Activated CD4-positive, alpha-beta T cell treated with anti-CD3 and anti-CD28 coated beads for 36 hours (primary cell): ENCODE measurements around the gene TFR2. TPM values are rescaled to one million over a fixed set of nuclear protein-coding genes. Genes with fewer than 3 reads are reported as not detected.

Experiments used
- ATAC-seq: fragments of 200-7000 bp; cut with Tn5 transposase; one replicate; pipeline ENCODE4 v1.10.0; 2021; ENCODE audit warnings: mild to moderate bottlenecking, moderate library complexity
- CTCF ChIA-PET: fragments of 350-600 bp; sonication (Branson Sonifier 250); formaldehyde crosslinking; loops from one replicate; lab custom pipeline; 2021; ENCODE audit warnings: antibody characterized with exemption; lab: Charles Lee
- POLR2A ChIA-PET: fragments of 350-600 bp; sonication (Branson Sonifier 250); formaldehyde crosslinking; loops from one replicate; lab custom pipeline; 2021; ENCODE audit warnings: antibody characterized with exemption, inconsistent platforms; lab: Charles Lee
- DNase-seq: peaks from one replicate; pipeline ENCODE4 v3.0.0-alpha.2; 2020
- H3K27ac Mint-ChIP-seq: one replicate; pipeline ENCODE4 v1.8.0; 2021; ENCODE audit warnings: mixed read lengths
- H3K27me3 Mint-ChIP-seq: one replicate; pipeline ENCODE4 v1.8.0; 2021; ENCODE audit warnings: mixed read lengths
- H3K36me3 Mint-ChIP-seq: one replicate; pipeline ENCODE4 v1.8.0; 2021; ENCODE audit warnings: low read depth, mixed read lengths
- H3K4me1 Mint-ChIP-seq: one replicate; pipeline ENCODE4 v1.8.0; 2021; ENCODE audit warnings: mixed read lengths
- H3K4me3 Mint-ChIP-seq: one replicate; pipeline ENCODE4 v1.8.0; 2021; ENCODE audit warnings: mild to moderate bottlenecking, moderate library complexity, mixed read lengths
- H3K9me3 Mint-ChIP-seq: one replicate; pipeline ENCODE4 v1.8.0; 2021; ENCODE audit warnings: low read depth, mixed read lengths
- intact Hi-C, 2 experiments: fragments of 100-400 bp; cut with DNase I in 1 of 2; cut with micrococcal nuclease in 1 of 2; formaldehyde crosslinking; loops; one replicate each; pipeline versions ENCODE4 v1.14.2 to v1.15.1; 2022 to 2024; cut with DNase I, micrococcal nuclease
- total RNA-seq, 2 experiments: library from RNA; stranded (reverse); gene quantifications; one replicate each; pipeline ENCODE4 v1.2.3, GENCODE V29; 2021

The TFR2 gene
- total RNA-seq, 2 experiments from 2014 or later = 10.1 to 12.4 TPM

- intact Hi-C loops = loop anchor here (1.0 to 5.0 kb wide), 17 partner anchors 8 to 435 kb away; partner anchors contain the start of genes FBXO24 (in 2 of the 2), GIGYF1 (in 2 of the 2), GNB2 (in 2 of the 2) and LRCH4 (in 2 of the 2)
- Mint-ChIP-seq H3K4me1 (peaks cover 17% of the 10 kb centered on the region), H3K36me3 (no peaks in the 10 kb centered on the region), H3K4me3 (peak within 1 kb of the TSS; percentile 83), H3K27ac (peak within 1 kb of the TSS; percentile 100), H3K27me3 (no peaks in the 10 kb centered on the region), H3K9me3 (no peaks in the 10 kb centered on the region)
- ChIA-PET POLR2A (interaction anchor here (0.6 to 2.0 kb wide), 8 partner anchors 20 to 267 kb away, joined by 3 to 12 read pairs (median 4); partner anchors contain the start of genes FBXO24, GNB2, LRCH4 and POP7), CTCF (interaction anchor here (0.6 to 3.9 kb wide), 18 partner anchors 8 to 478 kb away, joined by 3 to 22 read pairs (median 5); partner anchors contain the start of genes FBXO24, LRCH4, PCOLCE and POP7)
- ATAC-seq (peak; percentile 94), DNase-seq (peak; percentile 99)
Observed at GRCh38 chr7:100611983-100612729, 29.2 kb downstream of the TFR2 start, which contains the start of gene MOSPD3. MOSPD3 (plus strand) TSS chr7:100612540; CDS start chr7:100612792, 252 bp downstream.

GRCh38 chr7:100609958-100610357 is 31.4 kb downstream of the TFR2 start:
- peaks cover 23% of the 10 kb centered on the region for H3K4me1 Mint-ChIP-seq
- H3K9me3 Mint-ChIP-seq = no peaks in the 10 kb centered on the region
- ChIA-PET POLR2A (no interaction called here), CTCF (interaction anchor here (1.2 kb wide), 1 partner anchor 24 kb away, joined by 3 read pairs; no protein-coding TSS in a partner anchor)
- H3K4me3 Mint-ChIP-seq = no peak overlapping the region
- peak overlapping the region; percentile 44 for H3K27ac Mint-ChIP-seq
- H3K36me3 Mint-ChIP-seq = no peaks in the 10 kb centered on the region
- DNase-seq (no peak), ATAC-seq (no peak)
- intact Hi-C loops = loop anchor here in 1 of 2 experiments (5.0 kb wide), 2 partner anchors 82 to 267 kb away; partner anchors contain the start of genes GIGYF1 and SRRT
- peaks cover 3% of the 10 kb centered on the region for H3K27me3 Mint-ChIP-seq

GRCh38 chr7:100607111-100607510 is 34.2 kb downstream of the TFR2 start:
- no peak for DNase-seq
- CTCF ChIA-PET = interaction anchor here (1.7 kb wide), 1 partner anchor 10 kb away, joined by 5 read pairs; no protein-coding TSS in a partner anchor
- intact Hi-C loops = no loop called here
- Mint-ChIP-seq H3K4me3 (no peak overlapping the region), H3K4me1 (peaks cover 18% of the 10 kb centered on the region), H3K9me3 (no peaks in the 10 kb centered on the region), H3K36me3 (no peaks in the 10 kb centered on the region), H3K27me3 (peaks cover 3% of the 10 kb centered on the region), H3K27ac (no peak overlapping the region)
- ATAC-seq = no peak
- POLR2A ChIA-PET = interaction anchor here (1.7 kb wide), 1 partner anchor 99 kb away, joined by 4 read pairs; the partner anchor contains the start of gene POP7

GRCh38 chr7:100606313-100606712 is 35.0 kb downstream of the TFR2 start:
- Mint-ChIP-seq H3K27me3 (peaks cover 3% of the 10 kb centered on the region), H3K36me3 (no peaks in the 10 kb centered on the region), H3K9me3 (no peaks in the 10 kb centered on the region), H3K4me3 (no peak overlapping the region), H3K4me1 (peaks cover 18% of the 10 kb centered on the region), H3K27ac (no peak overlapping the region)
- no peak for ATAC-seq
- CTCF ChIA-PET = interaction anchor here (0.6 to 2.0 kb wide), 6 partner anchors 10 to 204 kb away, joined by 3 to 7 read pairs (median 4); partner anchors contain the start of genes FBXO24 and LRCH4
- no peak for DNase-seq
- intact Hi-C loops = no loop called here
- POLR2A ChIA-PET = interaction anchor here (0.6 to 1.7 kb wide), 2 partner anchors 99 to 132 kb away, joined by 4 to 7 read pairs; partner anchors contain the start of gene POP7

GRCh38 chr7:100604976-100605911 is 36.1 kb downstream of the TFR2 start:
- DNase-seq (peak; percentile 69), ATAC-seq (no peak)
- ChIA-PET CTCF (interaction anchor here (0.8 to 2.0 kb wide), 7 partner anchors 11 to 247 kb away, joined by 3 to 7 read pairs (median 4); partner anchors contain the start of genes FBXO24, LRCH4 and SLC12A9), POLR2A (interaction anchor here (1.7 kb wide), 1 partner anchor 100 kb away, joined by 4 read pairs; the partner anchor contains the start of gene POP7)
- peaks cover 3% of the 10 kb centered on the region for H3K27me3 Mint-ChIP-seq
- intact Hi-C loops = loop anchor here (1.0 to 2.0 kb wide), 6 partner anchors 7 to 86 kb away; partner anchors contain the start of genes FBXO24 (in 2 of the 2), LRCH4 (in 2 of the 2), MOSPD3 (in 2 of the 2) and GNB2 (in 1 of the 2)
- H3K36me3 Mint-ChIP-seq = no peaks in the 10 kb centered on the region
- no peaks in the 10 kb centered on the region for H3K9me3 Mint-ChIP-seq
- H3K4me1 Mint-ChIP-seq = peaks cover 15% of the 10 kb centered on the region
- peak overlapping the region; percentile 78 for H3K4me3 Mint-ChIP-seq
- H3K27ac Mint-ChIP-seq = peak overlapping the region; percentile 37

- peak overlapping the region; percentile 78 for H3K4me3 Mint-ChIP-seq
- DNase-seq = peak; percentile 85
- peak; percentile 70 for ATAC-seq
- peak overlapping the region; percentile 82 for H3K27ac Mint-ChIP-seq
- intact Hi-C loops = loop anchor here (1.0 to 2.0 kb wide), 6 partner anchors 8 to 87 kb away; partner anchors contain the start of genes FBXO24 (in 2 of the 2), LRCH4 (in 2 of the 2), MOSPD3 (in 2 of the 2) and GNB2 (in 1 of the 2)
- H3K9me3 Mint-ChIP-seq = no peaks in the 10 kb centered on the region
- peaks cover 3% of the 10 kb centered on the region for H3K27me3 Mint-ChIP-seq
- ChIA-PET CTCF (interaction anchor here (0.7 to 2.0 kb wide), 8 partner anchors 8 to 101 kb away, joined by 3 to 6 read pairs (median 4); partner anchors contain the start of genes FBXO24, LRCH4 and MOSPD3), POLR2A (no interaction called here)
- peaks cover 15% of the 10 kb centered on the region for H3K4me1 Mint-ChIP-seq
- no peaks in the 10 kb centered on the region for H3K36me3 Mint-ChIP-seq
Observed at GRCh38 chr7:100604028-100604975, 37.0 kb downstream of the TFR2 start.

- DNase-seq (peak; percentile 30), ATAC-seq (peak; percentile 5)
- H3K27ac Mint-ChIP-seq = peak overlapping the region; percentile 82
- no peaks in the 10 kb centered on the region for H3K36me3 Mint-ChIP-seq
- intact Hi-C loops = loop anchor here (1.0 to 2.0 kb wide), 6 partner anchors 9 to 88 kb away; partner anchors contain the start of genes FBXO24 (in 2 of the 2), LRCH4 (in 2 of the 2), MOSPD3 (in 2 of the 2) and GNB2 (in 1 of the 2)
- H3K27me3 Mint-ChIP-seq = peaks cover 3% of the 10 kb centered on the region
- peak overlapping the region; percentile 78 for H3K4me3 Mint-ChIP-seq
- CTCF ChIA-PET = interaction anchor here (0.7 to 2.0 kb wide), 7 partner anchors 9 to 102 kb away, joined by 3 to 6 read pairs (median 4); partner anchors contain the start of genes FBXO24, LRCH4, MOSPD3 and POP7
- no peaks in the 10 kb centered on the region for H3K9me3 Mint-ChIP-seq
- H3K4me1 Mint-ChIP-seq = peaks cover 15% of the 10 kb centered on the region
- POLR2A ChIA-PET = no interaction called here
Observed at GRCh38 chr7:100603726-100604027, 37.7 kb downstream of the TFR2 start.

GRCh38 chr7:100602889-100603725 is 38.2 kb downstream of the TFR2 start:
- DNase-seq = peak; percentile 27
- Mint-ChIP-seq H3K36me3 (no peaks in the 10 kb centered on the region), H3K9me3 (no peaks in the 10 kb centered on the region), H3K4me1 (peaks cover 15% of the 10 kb centered on the region), H3K27ac (no peak overlapping the region), H3K27me3 (peaks cover 3% of the 10 kb centered on the region), H3K4me3 (peak overlapping the region; percentile 78)
- CTCF ChIA-PET = interaction anchor here (0.7 to 2.0 kb wide), 6 partner anchors 10 to 103 kb away, joined by 3 to 6 read pairs (median 4); partner anchors contain the start of genes FBXO24, LRCH4, MOSPD3 and POP7
- POLR2A ChIA-PET = no interaction called here
- ATAC-seq = no peak
- intact Hi-C loops = no loop called here

GRCh38 chr7:100600730-100601038 is 40.7 kb downstream of the TFR2 start:
- POLR2A ChIA-PET = no interaction called here
- H3K4me1 Mint-ChIP-seq = peaks cover 15% of the 10 kb centered on the region
- intact Hi-C loops = no loop called here

More at GRCh38 chr7:100600730-100601038, 40.7 kb downstream of the TFR2 start:
- H3K4me3 Mint-ChIP-seq = no peak overlapping the region
- CTCF ChIA-PET = interaction anchor here (1.2 kb wide), 1 partner anchor 18 kb away, joined by 4 read pairs; no protein-coding TSS in a partner anchor
- H3K36me3 Mint-ChIP-seq = no peaks in the 10 kb centered on the region
- ATAC-seq (no peak), DNase-seq (no peak)
- peaks cover 3% of the 10 kb centered on the region for H3K27me3 Mint-ChIP-seq
- H3K9me3 Mint-ChIP-seq = no peaks in the 10 kb centered on the region
- no peak overlapping the region for H3K27ac Mint-ChIP-seq
